B cell (primary cell): ENCODE data around the gene AP4S1. TPM values are rescaled to one million over a fixed set of nuclear protein-coding genes. Genes with fewer than 3 reads are reported as not detected.

Experiments
- ATAC-seq: fragments of 200-7000 bp; cut with Tn5 transposase; one replicate; pipeline ENCODE4 v1.10.0; 2021; ENCODE audit warnings: low read depth, mild to moderate bottlenecking, moderate number of reproducible peaks, moderate library complexity
- CTCF ChIA-PET: fragments of 350-600 bp; sonication (Branson Sonifier 250); formaldehyde crosslinking; loops from one replicate; lab custom pipeline; 2021; ENCODE audit warnings: antibody characterized with exemption, inconsistent platforms; lab: Charles Lee
- POLR2A ChIA-PET: fragments of 350-600 bp; sonication (Branson Sonifier 250); formaldehyde crosslinking; loops from one replicate; lab custom pipeline; 2021; ENCODE audit warnings: antibody characterized with exemption; lab: Charles Lee
- DNase-seq: peaks from one replicate; pipeline ENCODE4 v3.0.0; 2013
- H2AFZ ChIP-seq: 2 replicates; pipeline ENCODE4 v1.6.1; 2012; ENCODE audit warnings: mild to moderate bottlenecking, low read depth, low read length; ENCODE audit not compliant: insufficient read depth, poor library complexity, severe bottlenecking
- H3K27ac ChIP-seq, 2 donors: 1 replicate in 1 of 2; 2 replicates in 1 of 2; pipeline ENCODE4 v1.5.1; 2012 to 2013; ENCODE audit warnings: low read length in 2 of 2, mild to moderate bottlenecking in 2 of 2, moderate library complexity in 1 of 2
- H3K27me3 ChIP-seq, 4 experiments: fragments of 200-600 bp in 1 of 4; sonication (generic) in 1 of 4; replicated peaks in 1 of 4; 1 replicate in 2 of 4; 2 replicates in 2 of 4; pipeline versions ENCODE4 v1.6.1 to v1.7.0; 2013 to 2016; ENCODE audit warnings: low read length in 3 of 4, mild to moderate bottlenecking in 2 of 4, mixed read lengths in 1 of 4, moderate library complexity in 1 of 4; ENCODE audit not compliant: insufficient read depth in 4 of 4, control insufficient read depth in 3 of 4; ENCODE audit errors: control extremely low read depth in 1 of 4
- H3K36me3 ChIP-seq, 2 experiments: replicated peaks in 1 of 2; 1 replicate in 1 of 2; 2 replicates in 1 of 2; pipeline versions ENCODE4 v1.6.1 to v1.7.1; 2013; ENCODE audit warnings: low read length in 1 of 2; ENCODE audit not compliant: insufficient read depth in 2 of 2, control insufficient read depth in 1 of 2; ENCODE audit errors: control extremely low read depth in 1 of 2, extremely low read depth in 1 of 2
- H3K4me1 ChIP-seq, 2 donors: fragments of 200-600 bp in 1 of 2; sonication (generic) in 1 of 2; 1 replicate in 1 of 2; 2 replicates in 1 of 2; pipeline versions ENCODE4 v1.5.1 to v1.6.1; 2013 to 2017; ENCODE audit warnings: low read length in 2 of 2; ENCODE audit not compliant: control insufficient read depth in 2 of 2, insufficient read depth in 2 of 2
- H3K4me2 ChIP-seq: replicated peaks from 2 replicates; pipeline ENCODE3; 2012; ENCODE audit warnings: mild to moderate bottlenecking, low read depth, low read length; ENCODE audit not compliant: poor library complexity, severe bottlenecking
- H3K4me3 ChIP-seq, 5 experiments: fragments of 200-600 bp in 1 of 5; sonication (generic) in 1 of 5; 1 replicate in 3 of 5; 2 replicates in 2 of 5; pipeline versions ENCODE4 v1.5.1 to v1.7.0; 2011 to 2016; ENCODE audit warnings: low read length in 4 of 5, mild to moderate bottlenecking in 4 of 5, low read depth in 2 of 5, control low read depth in 1 of 5, moderate library complexity in 1 of 5; ENCODE audit not compliant: insufficient read depth in 1 of 5; ENCODE audit errors: control extremely low read depth in 1 of 5, extremely low read depth in 1 of 5
- H3K79me2 ChIP-seq: fragments of 200-600 bp; sonication (generic); one replicate; pipeline ENCODE4 v1.6.0; 2016; ENCODE audit warnings: low read length; ENCODE audit not compliant: control insufficient read depth, insufficient read depth
- H3K9ac ChIP-seq: fragments of 200-600 bp; sonication (generic); 2 replicates; pipeline ENCODE4 v1.6.1; 2017; ENCODE audit warnings: mild to moderate bottlenecking, low read length, moderate library complexity
- H3K9me3 ChIP-seq, 3 donors: one replicate each; pipeline versions ENCODE4 v1.6.1 to v1.7.1; 2013; ENCODE audit warnings: low read length in 2 of 3; ENCODE audit not compliant: control insufficient read depth in 2 of 3, insufficient read depth in 1 of 3; ENCODE audit errors: control extremely low read depth in 1 of 3
- H4K20me1 ChIP-seq: 2 replicates; pipeline ENCODE4 v1.6.0; 2012; ENCODE audit warnings: mild to moderate bottlenecking, low read length; ENCODE audit not compliant: insufficient read depth, control insufficient read depth, poor library complexity, severe bottlenecking
- H3K27ac Mint-ChIP-seq: one replicate; pipeline ENCODE4 v1.8.0; 2021; ENCODE audit warnings: mixed read lengths
- H3K27me3 Mint-ChIP-seq: one replicate; pipeline ENCODE4 v1.8.0; 2021; ENCODE audit warnings: mixed read lengths
- H3K4me1 Mint-ChIP-seq: one replicate; pipeline ENCODE4 v1.8.0; 2021; ENCODE audit warnings: mixed read lengths
- H3K4me3 Mint-ChIP-seq: one replicate; pipeline ENCODE4 v1.8.0; 2021; ENCODE audit warnings: mixed read lengths
- H3K9me3 Mint-ChIP-seq: one replicate; pipeline ENCODE4 v1.8.0; 2022; ENCODE audit warnings: mixed read lengths; ENCODE audit not compliant: insufficient read depth
- CTCF ChIP-seq: fragments of 200-600 bp; IDR thresholded peaks from one replicate; pipeline ENCODE4 v1.8.0; 2022; ENCODE audit warnings: antibody characterized with exemption, mild to moderate bottlenecking
- EZH2 ChIP-seq: IDR thresholded peaks from 2 replicates; pipeline ENCODE4 v1.6.1; 2012; ENCODE audit warnings: borderline replicate concordance, low read depth, mild to moderate bottlenecking, moderate library complexity, low read length; ENCODE audit not compliant: insufficient read depth, poor library complexity, severe bottlenecking
- WGBS: methylation state at CpG from one replicate; pipeline ENCODE4 v1.1.5; 2013; ENCODE audit warnings: missing lambda C conversion rate; ENCODE audit not compliant: insufficient coverage; 5-methylcytosine and 5-hydroxymethylcytosine counted together
- intact Hi-C: fragments of 100-400 bp; cut with micrococcal nuclease; formaldehyde crosslinking; loops from one replicate; pipeline ENCODE4 v1.10.0; 2022
- polyA plus RNA-seq: library from polyadenylated mRNA; depleted of rRNA; stranded (reverse); fragments of >200 nt; gene quantifications from 2 replicates; pipeline ENCODE4 v1.2.3, GENCODE V29; 2012
- total RNA-seq, 2 donors: library from RNA; stranded (reverse); fragments of 120-200 nt in 1 of 2; gene quantifications; 1 replicate in 1 of 2; 2 replicates in 1 of 2; pipeline versions ENCODE4 v1.2.3 to v1.2.4, GENCODE V29; 2013 to 2022

AP4S1 gene
- total and polyA plus RNA-seq, 2 donors (not counting 1 experiment from before 2014, with no cell fraction given): 3.4 to 15.9 TPM

GRCh38 chr14:31139301-31139847 is 113.9 kb downstream of the AP4S1 start:
- Histone ChIP-seq H3K27me3 (no peaks in the 10 kb centered on the region), H4K20me1 (no peaks in the 10 kb centered on the region), H3K27ac (no peak overlapping the region), H3K4me2 (no peak overlapping the region), H3K79me2 (no peaks in the 10 kb centered on the region), H3K9ac (no peak overlapping the region), H3K9me3 (no peaks in the 10 kb centered on the region), H2AFZ (no peak overlapping the region), H3K36me3 (peaks cover 14 to 65% of the 10 kb centered on the region in 2 experiments), H3K4me3 (no peak overlapping the region), H3K4me1 (no peaks in the 10 kb centered on the region)
- TF ChIP-seq CTCF: no peak
- no peak for TF ChIP-seq EZH2
- no peak for DNase-seq
- H3K4me3 Mint-ChIP-seq: no peak overlapping the region
- WGBS: 100% methylated on average over 1 of the region's 4 CpGs
- no peaks in the 10 kb centered on the region for H3K9me3 Mint-ChIP-seq
- POLR2A ChIA-PET: no interaction called here
- CTCF ChIA-PET: no interaction called here
- no peak for ATAC-seq
- H3K4me1 Mint-ChIP-seq: no peaks in the 10 kb centered on the region
- H3K27ac Mint-ChIP-seq: no peak overlapping the region
- intact Hi-C loops: no loop called here
- no peaks in the 10 kb centered on the region for H3K27me3 Mint-ChIP-seq

GRCh38 chr14:31142455-31143087 is 117.1 kb downstream of the AP4S1 start:
- Histone ChIP-seq H3K4me3 (no peak overlapping the region), H3K4me2 (no peak overlapping the region), H3K79me2 (no peaks in the 10 kb centered on the region), H3K4me1 (no peaks in the 10 kb centered on the region), H3K9me3 (no peaks in the 10 kb centered on the region), H3K27ac (no peak overlapping the region), H3K36me3 (peaks cover 14 to 75% of the 10 kb centered on the region in 2 experiments), H3K9ac (no peak overlapping the region), H4K20me1 (no peaks in the 10 kb centered on the region), H2AFZ (no peak overlapping the region), H3K27me3 (no peaks in the 10 kb centered on the region)
- no peak overlapping the region for H3K27ac Mint-ChIP-seq
- DNase-seq (no peak), ATAC-seq (no peak)
- no peak for TF ChIP-seq EZH2
- no peak for TF ChIP-seq CTCF
- H3K4me1 Mint-ChIP-seq: no peaks in the 10 kb centered on the region
- no peaks in the 10 kb centered on the region for H3K27me3 Mint-ChIP-seq
- WGBS: 97% methylated on average over 3 of the region's 11 CpGs
- intact Hi-C loops: no loop called here
- ChIA-PET CTCF (no interaction called here), POLR2A (no interaction called here)
- no peak overlapping the region for H3K4me3 Mint-ChIP-seq
- no peaks in the 10 kb centered on the region for H3K9me3 Mint-ChIP-seq
